ENCODE measurements around the gene ZNF282.

The ZNF282 gene

DNA sequence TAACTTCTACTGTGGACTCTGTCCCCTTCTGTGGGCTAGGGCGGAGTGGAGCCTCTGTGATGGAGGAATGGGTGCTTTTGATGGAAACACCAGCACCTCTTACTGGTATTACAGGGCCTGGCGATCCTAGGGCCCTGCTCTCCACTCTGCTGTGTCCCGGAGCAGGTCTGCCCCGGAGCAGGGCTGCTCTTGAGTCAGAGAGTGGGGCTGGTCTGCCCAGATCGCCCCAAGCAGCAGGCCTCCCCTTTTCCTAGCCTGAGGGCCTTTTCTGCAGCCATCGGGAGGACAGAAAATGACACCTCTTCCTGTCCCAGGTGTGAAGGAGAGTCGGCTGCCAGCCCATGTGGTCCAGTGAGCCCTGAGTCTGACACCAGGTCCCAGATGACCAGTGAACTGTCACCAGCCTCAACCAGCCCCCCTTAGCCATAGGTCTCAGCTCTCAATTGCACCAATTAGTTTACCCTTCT is 1.4 kb downstream of the ZNF282 start:
- no peaks in the 10 kb centered on the region for H3K9me3 ChIP-seq (ENCODE audit: control insufficient read depth, insufficient read depth, low read length)
- H3K9ac ChIP-seq (ENCODE audit: low read depth, low read length): peak overlapping the region; percentile 87
- H3K36me3 ChIP-seq (ENCODE audit: control insufficient read depth, insufficient read depth, low read length): peaks cover 31% of the 10 kb centered on the region
- no peaks in the 10 kb centered on the region for H3K27me3 ChIP-seq (ENCODE audit: control insufficient read depth, insufficient read depth, low read length)
- H3K4me3 ChIP-seq (ENCODE audit: low read depth, low read length): peak overlapping the region; percentile 87
- H3K4me1 ChIP-seq (ENCODE audit: control insufficient read depth, insufficient read depth, low read length): no peaks in the 10 kb centered on the region

DNA sequence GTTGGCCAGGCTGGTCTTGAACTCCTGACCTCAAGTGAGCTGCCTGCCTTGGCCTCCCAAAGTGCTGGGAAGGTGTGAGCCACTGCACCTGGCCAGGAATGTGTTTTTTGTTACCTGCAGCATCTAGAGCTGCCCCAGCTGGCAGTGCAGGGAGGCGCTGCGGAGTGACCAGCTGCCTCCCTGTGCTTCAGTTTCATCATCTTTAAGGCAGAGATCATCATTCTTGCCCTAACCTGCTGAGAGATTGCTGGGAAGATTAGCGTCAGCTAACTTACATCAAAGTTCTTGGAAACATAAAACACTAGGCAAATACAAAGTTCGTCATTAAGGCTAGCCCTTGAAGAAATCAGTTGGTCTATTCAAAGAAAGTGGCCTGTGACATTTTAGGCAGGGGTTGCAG is 2.3 kb downstream of the ZNF282 start:
- no peaks in the 10 kb centered on the region for H3K9me3 ChIP-seq (ENCODE audit: control insufficient read depth, insufficient read depth, low read length)
- H3K4me1 ChIP-seq (ENCODE audit: control insufficient read depth, insufficient read depth, low read length): no peaks in the 10 kb centered on the region
- no peaks in the 10 kb centered on the region for H3K27me3 ChIP-seq (ENCODE audit: control insufficient read depth, insufficient read depth, low read length)
- H3K9ac ChIP-seq (ENCODE audit: low read depth, low read length): no peak overlapping the region
- H3K36me3 ChIP-seq (ENCODE audit: control insufficient read depth, insufficient read depth, low read length): peaks cover 33% of the 10 kb centered on the region
- no peak overlapping the region for H3K4me3 ChIP-seq (ENCODE audit: low read depth, low read length)

DNA sequence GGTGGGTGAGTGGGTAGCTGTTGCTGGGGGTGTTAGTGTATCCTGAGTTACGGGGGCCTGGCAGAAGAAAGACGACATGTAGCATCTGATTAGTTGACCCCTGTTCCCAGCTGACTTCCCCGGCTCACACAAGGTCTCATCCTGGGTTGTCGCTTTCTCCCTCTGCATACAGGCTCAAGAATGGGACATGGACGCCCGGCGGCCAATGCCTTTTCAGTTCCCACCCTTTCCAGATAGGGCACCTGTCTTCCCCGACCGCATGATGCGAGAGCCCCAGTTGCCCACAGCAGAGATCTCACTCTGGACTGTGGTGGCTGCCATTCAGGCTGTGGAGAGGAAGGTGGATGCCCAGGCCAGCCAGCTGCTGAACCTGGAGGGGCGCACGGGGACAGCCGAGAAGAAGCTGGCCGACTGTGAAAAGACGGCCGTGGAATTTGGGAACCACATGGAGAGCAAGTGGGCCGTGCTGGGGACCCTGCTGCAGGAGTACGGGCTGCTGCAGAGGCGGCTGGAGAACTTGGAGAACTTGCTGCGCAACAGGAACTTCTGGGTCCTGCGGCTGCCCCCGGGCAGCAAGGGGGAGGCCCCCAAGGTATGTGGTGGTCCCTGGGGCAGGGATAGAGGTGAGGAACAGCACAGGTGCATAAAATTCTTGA is 2.9 kb downstream of the ZNF282 start:
- Histone ChIP-seq H3K9ac (ENCODE audit: low read depth, low read length) (no peak overlapping the region), H3K9me3 (ENCODE audit: control insufficient read depth, insufficient read depth, low read length) (no peaks in the 10 kb centered on the region), H3K36me3 (ENCODE audit: control insufficient read depth, insufficient read depth, low read length) (peaks cover 39% of the 10 kb centered on the region), H3K4me1 (ENCODE audit: control insufficient read depth, insufficient read depth, low read length) (no peaks in the 10 kb centered on the region), H3K4me3 (ENCODE audit: low read depth, low read length) (no peak overlapping the region), H3K27me3 (ENCODE audit: control insufficient read depth, insufficient read depth, low read length) (no peaks in the 10 kb centered on the region)

DNA sequence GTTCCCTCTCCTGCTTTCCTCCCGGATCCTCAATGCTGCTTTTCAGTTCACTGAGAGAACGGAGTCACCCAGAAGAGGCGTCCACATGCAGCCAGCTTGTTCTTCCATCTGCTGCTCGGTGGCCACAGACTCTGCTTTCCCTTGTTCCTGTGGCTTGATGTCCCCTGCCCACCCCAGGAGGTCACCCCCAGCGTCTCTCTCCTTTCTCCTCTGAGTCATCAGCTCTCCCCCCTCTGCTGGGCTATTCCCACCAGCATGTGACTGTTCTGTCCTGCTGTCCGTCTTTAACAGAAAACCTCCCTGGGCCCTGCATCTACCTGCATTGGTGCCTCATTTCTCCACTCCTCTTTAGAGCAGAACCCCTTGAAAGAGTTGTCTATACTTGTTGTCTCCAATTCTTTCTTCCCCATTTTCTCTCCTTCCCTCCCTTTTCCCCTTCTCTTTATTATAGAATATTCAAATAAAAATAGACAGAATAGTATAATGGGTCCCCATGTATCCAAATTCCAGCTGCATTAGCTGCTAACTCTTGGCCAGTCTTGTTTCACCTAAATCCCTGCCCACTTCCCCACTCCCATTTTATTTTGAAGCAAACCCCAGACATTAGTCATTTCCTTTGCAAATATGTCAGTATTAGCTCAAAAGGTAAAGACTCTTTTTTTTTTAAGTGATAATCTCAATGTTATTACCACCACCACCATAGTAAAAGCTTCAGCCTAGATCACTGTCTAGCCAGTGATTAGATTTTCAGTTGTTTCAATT is 4.1 kb downstream of the ZNF282 start:
- Histone ChIP-seq H3K9me3 (ENCODE audit: control insufficient read depth, insufficient read depth, low read length) (no peaks in the 10 kb centered on the region), H3K4me3 (ENCODE audit: low read depth, low read length) (no peak overlapping the region), H3K9ac (ENCODE audit: low read depth, low read length) (no peak overlapping the region), H3K36me3 (ENCODE audit: control insufficient read depth, insufficient read depth, low read length) (peaks cover 50% of the 10 kb centered on the region), H3K4me1 (ENCODE audit: control insufficient read depth, insufficient read depth, low read length) (no peaks in the 10 kb centered on the region), H3K27me3 (ENCODE audit: control insufficient read depth, insufficient read depth, low read length) (no peaks in the 10 kb centered on the region)

DNA sequence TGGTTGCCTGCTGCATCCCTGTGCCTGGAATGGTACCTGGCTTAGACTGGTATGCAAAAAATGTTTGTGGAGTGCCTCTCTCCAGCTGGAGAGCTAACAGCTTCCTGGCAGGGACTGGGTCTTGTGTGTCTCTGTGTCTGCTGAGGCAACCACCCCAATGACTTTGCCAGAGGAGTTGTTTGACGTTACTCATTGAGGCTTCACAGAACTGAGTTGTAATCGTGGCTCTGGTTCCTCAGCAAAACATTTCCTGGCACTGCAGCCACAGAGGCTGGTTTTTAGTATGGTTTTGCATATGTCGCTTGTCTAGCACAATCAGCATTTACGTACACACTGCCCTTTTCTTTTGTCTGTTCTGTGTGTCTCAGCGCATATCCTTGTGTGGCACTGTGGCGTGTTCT is 7.5 kb downstream of the ZNF282 start:
- peaks cover 5% of the 10 kb centered on the region for H3K4me1 ChIP-seq (ENCODE audit: control insufficient read depth, insufficient read depth, low read length)
- no peaks in the 10 kb centered on the region for H3K27me3 ChIP-seq (ENCODE audit: control insufficient read depth, insufficient read depth, low read length)
- H3K9ac ChIP-seq (ENCODE audit: low read depth, low read length): no peak overlapping the region
- H3K4me3 ChIP-seq (ENCODE audit: low read depth, low read length): no peak overlapping the region
- H3K9me3 ChIP-seq (ENCODE audit: control insufficient read depth, insufficient read depth, low read length): no peaks in the 10 kb centered on the region
- H3K36me3 ChIP-seq (ENCODE audit: control insufficient read depth, insufficient read depth, low read length): peaks cover 65% of the 10 kb centered on the region

DNA sequence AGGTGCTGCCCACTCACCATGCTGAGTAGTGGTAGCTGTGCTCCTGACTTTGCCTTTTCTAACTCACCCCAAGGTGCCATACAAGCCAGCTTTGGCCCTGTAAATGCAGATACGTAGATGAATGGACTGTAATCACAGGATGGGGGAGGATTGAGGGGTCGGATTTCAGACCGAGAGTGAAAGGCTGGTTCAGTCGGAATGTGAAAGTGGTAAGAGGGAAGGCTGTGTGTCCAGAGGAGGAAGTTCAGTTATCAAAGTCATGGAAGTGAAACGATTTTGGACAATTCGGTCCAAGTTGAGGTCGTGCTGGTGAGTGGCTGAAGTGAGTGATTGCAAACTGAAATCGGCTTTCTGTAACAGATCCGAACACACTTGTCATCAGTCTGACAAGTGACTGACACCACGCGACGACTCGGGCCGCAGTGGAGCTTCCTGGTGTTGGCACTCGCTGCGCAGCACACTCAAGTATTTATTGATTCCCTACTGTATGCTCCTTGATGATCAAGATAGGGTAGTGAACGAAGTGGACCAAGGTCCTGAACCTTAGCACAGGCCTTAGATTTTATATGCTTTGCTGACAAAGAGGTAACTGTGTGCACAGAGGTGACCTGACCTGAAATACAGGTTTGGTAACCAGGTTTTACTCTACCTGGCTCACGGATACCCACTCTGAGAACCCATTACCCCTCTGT is 10.5 kb downstream of the ZNF282 start:
- H3K4me3 ChIP-seq (ENCODE audit: low read depth, low read length): no peak overlapping the region
- H3K36me3 ChIP-seq (ENCODE audit: control insufficient read depth, insufficient read depth, low read length): peaks cover 58% of the 10 kb centered on the region
- no peaks in the 10 kb centered on the region for H3K9me3 ChIP-seq (ENCODE audit: control insufficient read depth, insufficient read depth, low read length)
- peaks cover 5% of the 10 kb centered on the region for H3K4me1 ChIP-seq (ENCODE audit: control insufficient read depth, insufficient read depth, low read length)
- no peak overlapping the region for H3K9ac ChIP-seq (ENCODE audit: low read depth, low read length)
- no peaks in the 10 kb centered on the region for H3K27me3 ChIP-seq (ENCODE audit: control insufficient read depth, insufficient read depth, low read length)

DNA sequence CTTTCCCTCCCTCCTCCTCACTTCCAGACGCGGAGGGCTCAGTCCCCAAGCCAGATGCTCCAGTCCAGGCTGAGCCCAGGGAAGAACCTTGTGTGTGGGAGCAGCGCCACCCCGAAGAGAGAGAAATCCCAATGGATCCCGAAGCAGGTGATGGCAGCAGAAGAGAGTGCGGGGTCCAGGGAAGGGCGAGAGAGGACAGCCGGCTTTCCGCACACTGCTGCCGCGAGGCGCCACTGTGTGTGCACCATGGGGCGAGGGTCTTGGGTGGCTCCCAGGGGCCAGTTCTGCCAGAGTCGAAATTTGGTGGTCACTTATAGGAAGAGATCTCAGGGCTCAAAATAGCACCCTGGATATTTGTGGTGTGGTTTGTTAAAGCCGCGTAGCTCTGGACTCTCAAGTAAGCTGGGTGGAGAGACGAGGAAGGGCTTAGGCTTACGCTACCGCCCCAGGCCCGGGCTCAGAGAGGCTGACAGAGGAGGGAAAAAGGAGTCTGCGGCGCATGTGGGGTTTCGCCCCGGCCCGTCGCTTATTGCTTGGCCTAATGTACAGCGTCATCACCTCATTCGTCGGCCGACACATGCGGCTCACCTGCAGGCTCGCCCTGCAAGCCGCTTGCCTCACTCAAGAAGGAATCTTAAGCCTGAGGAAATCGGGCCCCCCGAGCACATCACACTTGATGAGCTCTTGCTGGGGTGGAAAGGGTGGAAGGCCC is 12.1 kb downstream of the ZNF282 start:
- no peaks in the 10 kb centered on the region for H3K27me3 ChIP-seq (ENCODE audit: control insufficient read depth, insufficient read depth, low read length)
- peaks cover 63% of the 10 kb centered on the region for H3K36me3 ChIP-seq (ENCODE audit: control insufficient read depth, insufficient read depth, low read length)
- no peak overlapping the region for H3K4me3 ChIP-seq (ENCODE audit: low read depth, low read length)

DNA sequence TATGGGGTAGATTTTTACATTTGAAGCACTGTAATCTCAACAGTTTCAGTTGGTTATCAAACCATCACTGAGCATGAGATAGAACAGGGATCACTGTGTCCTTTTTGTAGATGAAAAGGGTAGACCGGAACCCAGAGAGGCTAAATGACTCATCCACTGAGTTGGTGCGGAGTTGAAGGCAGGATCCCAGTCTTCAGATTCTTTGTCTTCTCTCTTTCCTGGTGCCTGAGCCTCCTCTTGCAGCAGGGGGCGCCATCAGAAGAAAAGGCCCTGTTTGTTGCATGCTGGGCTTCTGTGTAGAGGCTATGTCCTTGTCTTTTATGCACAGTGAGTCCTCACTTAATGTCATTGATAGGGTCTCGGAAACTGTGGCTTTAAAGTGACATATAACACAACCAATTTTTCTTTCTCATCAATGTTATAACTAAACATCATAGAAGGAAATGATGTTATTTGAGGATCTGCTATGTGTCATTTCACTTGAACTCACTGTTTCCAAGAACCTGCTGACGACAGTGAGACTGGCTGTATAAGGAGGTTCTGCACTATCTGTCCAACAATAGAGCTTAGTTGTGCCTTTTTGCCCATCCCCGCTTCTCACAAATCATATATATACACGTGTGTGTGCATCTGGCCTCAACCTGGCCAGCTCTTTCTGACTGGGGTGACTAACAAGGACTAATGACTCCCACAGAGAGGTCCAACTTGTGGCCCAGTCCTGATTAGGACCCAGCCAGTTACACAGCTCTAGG is 14.3 kb downstream of the ZNF282 start:
- H3K36me3 ChIP-seq (ENCODE audit: control insufficient read depth, insufficient read depth, low read length): peaks cover 64% of the 10 kb centered on the region
- H3K9me3 ChIP-seq (ENCODE audit: control insufficient read depth, insufficient read depth, low read length): no peaks in the 10 kb centered on the region
- peaks cover 5% of the 10 kb centered on the region for H3K4me1 ChIP-seq (ENCODE audit: control insufficient read depth, insufficient read depth, low read length)
- no peak overlapping the region for H3K4me3 ChIP-seq (ENCODE audit: low read depth, low read length)
- H3K9ac ChIP-seq (ENCODE audit: low read depth, low read length): no peak overlapping the region
- H3K27me3 ChIP-seq (ENCODE audit: control insufficient read depth, insufficient read depth, low read length): no peaks in the 10 kb centered on the region

More for the DNA sequence above, 12.1 kb downstream of the ZNF282 start:
- Histone ChIP-seq H3K9me3 (ENCODE audit: control insufficient read depth, insufficient read depth, low read length) (no peaks in the 10 kb centered on the region), H3K4me1 (ENCODE audit: control insufficient read depth, insufficient read depth, low read length) (peaks cover 5% of the 10 kb centered on the region), H3K9ac (ENCODE audit: low read depth, low read length) (no peak overlapping the region)

DNA sequence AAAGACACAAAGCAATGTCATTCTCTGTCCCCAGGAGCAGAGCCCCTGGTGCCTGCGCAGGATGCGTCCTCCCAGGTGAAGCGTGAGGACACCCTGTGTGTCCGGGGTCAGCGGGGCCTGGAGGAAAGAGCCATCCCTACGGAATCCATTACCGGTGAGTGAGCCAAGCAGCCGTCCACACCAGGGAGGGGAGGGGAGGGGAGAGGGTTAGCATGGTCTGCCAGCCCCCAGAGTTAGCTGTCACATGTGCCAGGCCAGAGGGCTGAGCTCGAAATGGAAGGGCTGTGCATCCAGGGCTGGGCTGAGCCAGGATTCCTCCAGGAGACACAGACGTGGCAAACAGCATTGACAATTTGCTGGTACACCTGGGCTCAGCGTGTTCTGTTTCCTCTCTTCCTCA is 15.2 kb downstream of the ZNF282 start:
- H3K27me3 ChIP-seq (ENCODE audit: control insufficient read depth, insufficient read depth, low read length): no peaks in the 10 kb centered on the region
- no peak overlapping the region for H3K4me3 ChIP-seq (ENCODE audit: low read depth, low read length)
- H3K36me3 ChIP-seq (ENCODE audit: control insufficient read depth, insufficient read depth, low read length): peaks cover 68% of the 10 kb centered on the region
- H3K4me1 ChIP-seq (ENCODE audit: control insufficient read depth, insufficient read depth, low read length): peaks cover 5% of the 10 kb centered on the region
- H3K9ac ChIP-seq (ENCODE audit: low read depth, low read length): no peak overlapping the region
- H3K9me3 ChIP-seq (ENCODE audit: control insufficient read depth, insufficient read depth, low read length): no peaks in the 10 kb centered on the region

DNA sequence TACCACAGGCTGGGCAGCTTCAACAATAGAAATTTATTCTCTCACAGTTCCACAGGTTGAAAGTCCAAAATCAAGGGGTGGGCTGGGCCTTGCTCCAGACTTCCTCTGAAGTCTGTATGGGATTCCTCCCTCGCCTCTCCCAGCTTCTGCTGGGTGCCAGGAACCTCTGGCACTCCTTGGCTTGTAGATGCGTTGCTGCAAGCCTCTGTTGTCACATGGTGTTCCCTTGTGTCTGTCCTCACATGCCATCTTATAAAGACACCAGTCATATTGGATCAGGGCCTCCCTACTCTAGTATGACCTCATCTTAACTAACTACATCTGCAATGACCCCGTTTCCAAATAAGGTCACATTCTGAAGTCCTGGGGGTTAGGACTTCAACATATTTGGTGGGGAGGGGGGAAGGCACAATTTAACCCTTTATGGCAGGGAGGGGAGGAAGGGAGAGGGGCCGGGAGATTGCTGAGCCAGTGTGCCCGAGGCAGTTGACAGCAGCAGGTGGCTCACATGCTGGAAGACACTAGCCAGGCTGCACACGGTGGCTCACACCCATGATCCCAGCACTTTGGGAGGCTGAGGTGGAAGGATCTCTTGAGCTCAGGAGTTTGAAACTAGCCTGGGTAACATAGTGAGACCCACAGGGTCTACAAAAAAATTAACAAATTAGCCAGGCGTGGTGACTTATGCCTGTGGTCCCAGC is 18.8 kb downstream of the ZNF282 start:
- Histone ChIP-seq H3K9ac (ENCODE audit: low read depth, low read length) (no peak overlapping the region), H3K9me3 (ENCODE audit: control insufficient read depth, insufficient read depth, low read length) (no peaks in the 10 kb centered on the region), H3K4me3 (ENCODE audit: low read depth, low read length) (no peak overlapping the region), H3K27me3 (ENCODE audit: control insufficient read depth, insufficient read depth, low read length) (no peaks in the 10 kb centered on the region), H3K36me3 (ENCODE audit: control insufficient read depth, insufficient read depth, low read length) (peaks cover 58% of the 10 kb centered on the region), H3K4me1 (ENCODE audit: control insufficient read depth, insufficient read depth, low read length) (no peaks in the 10 kb centered on the region)

Data from iPS-15b (cell line).